ENCODE data around the gene UNC119B. TPM values are rescaled to one million over a fixed set of nuclear protein-coding genes. Genes with fewer than 3 reads are reported as not detected.

The UNC119B gene
- total and polyA plus RNA-seq, 2 of the 4 experiments (the other 2 are of a cell fraction) = 8.4 to 21.6 TPM

DNA sequence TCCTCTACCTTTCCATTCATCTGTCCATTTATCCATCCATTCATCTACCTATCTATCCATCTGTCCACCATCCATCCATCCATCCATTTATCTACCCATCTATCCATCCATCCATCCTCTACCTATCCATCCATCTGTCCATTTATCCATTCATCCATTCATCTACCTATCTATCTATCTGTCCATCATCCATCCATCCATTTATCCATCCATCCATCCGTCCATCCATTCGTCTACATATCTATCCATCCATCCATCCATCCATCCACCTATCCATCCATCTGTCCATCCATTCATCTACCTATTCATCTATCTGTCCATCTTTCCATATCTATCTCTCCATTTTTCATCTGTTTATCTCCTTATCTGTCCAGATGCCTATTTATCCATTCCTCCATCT lies 48.8 kb upstream of the UNC119B start:
- POLR2A ChIA-PET (ENCODE audit: unreplicated experiment) = no interaction called here
- dilution Hi-C loops (cut with HindIII; ENCODE audit: low sequenced_read_pairs, unreplicated experiment) = no loop called here

More for the DNA sequence above, 48.8 kb upstream of the UNC119B start:
- Histone ChIP-seq H3K9me3 (ENCODE audit: control insufficient read depth, insufficient read depth, low read length) (no peaks in the 10 kb centered on the region), H3K9me1 (ENCODE audit: insufficient read depth, low read length) (no peaks in the 10 kb centered on the region), H3K23ac (ENCODE audit: low read depth, low read length) (no peak overlapping the region), H3K9ac (ENCODE audit: low read depth, low read length) (no peak overlapping the region), H4K91ac (ENCODE audit: insufficient read depth, low read depth, low read length) (no peak overlapping the region), H2AK9ac (replicated peaks; ENCODE audit: low read depth, low read length, poor library complexity) (no peak overlapping the region), H4K8ac (ENCODE audit: low read depth in 2 of 2, low read length in 2 of 2) (no peak overlapping the region), H3K18ac (ENCODE audit: low read depth, low read length) (no peak overlapping the region), H3K14ac (replicated peaks; ENCODE audit: low read depth, low read length) (no peak overlapping the region), H3K4ac (ENCODE audit: low read depth, low read length) (no peak overlapping the region), H3K27me3 (ENCODE audit: control insufficient read depth, insufficient read depth, low read length) (peaks cover 29% of the 10 kb centered on the region), H2BK20ac (ENCODE audit: low read depth, low read length) (no peak overlapping the region), H3K56ac (ENCODE audit: extremely low read depth, insufficient read depth, low read length) (no peak overlapping the region), H4K20me1 (ENCODE audit: insufficient read depth, low read length) (no peaks in the 10 kb centered on the region), H2BK15ac (ENCODE audit: low read depth, low read length) (no peak overlapping the region), H4K5ac (ENCODE audit: low read depth, low read length) (no peak overlapping the region), H2AFZ (replicated peaks; ENCODE audit: low read length, poor library complexity) (no peak overlapping the region), H3K27ac (ENCODE audit: insufficient read depth, low read length) (no peak overlapping the region), H2BK120ac (ENCODE audit: low read depth, low read length) (no peak overlapping the region), H2BK5ac (ENCODE audit: low read depth, low read length, poor library complexity, severe bottlenecking) (no peak overlapping the region), H2AK5ac (ENCODE audit: low read depth, low read length) (no peak overlapping the region), H3K79me1 (ENCODE audit: low read depth in 1 of 2, low read length in 2 of 2) (no peaks in the 10 kb centered on the region), H3K4me3 (ENCODE audit: insufficient read depth, low read depth, low read length) (no peak overlapping the region), H3K36me3 (ENCODE audit: control insufficient read depth, insufficient read depth, low read length) (no peaks in the 10 kb centered on the region), H3K4me1 (ENCODE audit: control insufficient read depth, insufficient read depth, low read length) (no peaks in the 10 kb centered on the region), H3K4me2 (ENCODE audit: low read depth, low read length) (no peak overlapping the region)
- intact Hi-C loops (cut with micrococcal nuclease) (no loop called here), in situ Hi-C loops (cut with MboI; ENCODE audit: low sequenced_read_pairs) (no loop called here)
- CTCF ChIA-PET = no interaction called here
- no peak for TF ChIP-seq RCOR1 (IDR thresholded peaks at IDR 0.05; ENCODE audit: insufficient replicate concordance, low read length)
- no peak for TF ChIP-seq NFE2L2 (IDR thresholded peaks at IDR 0.05; ENCODE audit: low read depth, low read length)
- TF ChIP-seq RFX5 (IDR thresholded peaks at IDR 0.05; ENCODE audit: low read depth, low read length) = no peak
- no peak for TF ChIP-seq POLR2A (IDR thresholded peaks at IDR 0.05; ENCODE audit: low read depth, low read length)
- no peak for TF ChIP-seq CEBPB (IDR thresholded peaks at IDR 0.05; ENCODE audit: low read depth, low read length)
- TF ChIP-seq, protein P1, sequence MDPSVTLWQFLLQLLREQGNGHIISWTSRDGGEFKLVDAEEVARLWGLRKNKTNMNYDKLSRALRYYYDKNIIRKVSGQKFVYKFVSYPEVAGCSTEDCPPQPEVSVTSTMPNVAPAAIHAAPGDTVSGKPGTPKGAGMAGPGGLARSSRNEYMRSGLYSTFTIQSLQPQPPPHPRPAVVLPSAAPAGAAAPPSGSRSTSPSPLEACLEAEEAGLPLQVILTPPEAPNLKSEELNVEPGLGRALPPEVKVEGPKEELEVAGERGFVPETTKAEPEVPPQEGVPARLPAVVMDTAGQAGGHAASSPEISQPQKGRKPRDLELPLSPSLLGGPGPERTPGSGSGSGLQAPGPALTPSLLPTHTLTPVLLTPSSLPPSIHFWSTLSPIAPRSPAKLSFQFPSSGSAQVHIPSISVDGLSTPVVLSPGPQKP (IDR thresholded peaks at IDR 0.05; ENCODE audit: borderline replicate concordance, low read depth, low read length) = no peak
- no peak for TF ChIP-seq MAZ (IDR thresholded peaks at IDR 0.05; ENCODE audit: borderline replicate concordance, low read depth, low read length)
- TF ChIP-seq FOS (IDR thresholded peaks at IDR 0.05; ENCODE audit: low read depth, low read length) = no peak
- TF ChIP-seq, protein P2, sequence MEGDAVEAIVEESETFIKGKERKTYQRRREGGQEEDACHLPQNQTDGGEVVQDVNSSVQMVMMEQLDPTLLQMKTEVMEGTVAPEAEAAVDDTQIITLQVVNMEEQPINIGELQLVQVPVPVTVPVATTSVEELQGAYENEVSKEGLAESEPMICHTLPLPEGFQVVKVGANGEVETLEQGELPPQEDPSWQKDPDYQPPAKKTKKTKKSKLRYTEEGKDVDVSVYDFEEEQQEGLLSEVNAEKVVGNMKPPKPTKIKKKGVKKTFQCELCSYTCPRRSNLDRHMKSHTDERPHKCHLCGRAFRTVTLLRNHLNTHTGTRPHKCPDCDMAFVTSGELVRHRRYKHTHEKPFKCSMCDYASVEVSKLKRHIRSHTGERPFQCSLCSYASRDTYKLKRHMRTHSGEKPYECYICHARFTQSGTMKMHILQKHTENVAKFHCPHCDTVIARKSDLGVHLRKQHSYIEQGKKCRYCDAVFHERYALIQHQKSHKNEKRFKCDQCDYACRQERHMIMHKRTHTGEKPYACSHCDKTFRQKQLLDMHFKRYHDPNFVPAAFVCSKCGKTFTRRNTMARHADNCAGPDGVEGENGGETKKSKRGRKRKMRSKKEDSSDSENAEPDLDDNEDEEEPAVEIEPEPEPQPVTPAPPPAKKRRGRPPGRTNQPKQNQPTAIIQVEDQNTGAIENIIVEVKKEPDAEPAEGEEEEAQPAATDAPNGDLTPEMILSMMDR (conservative IDR thresholded peaks at IDR 0.05; ENCODE audit: low read depth, low read length) = no peak
- TF ChIP-seq CHD1 (IDR thresholded peaks at IDR 0.05; ENCODE audit: low read depth, low read length) = no peak
- DNase-seq (no peak), ATAC-seq (ENCODE audit: low read depth) (no peak)
- 21% methylated on average over 2 of the region's 2 CpGs; no CpG with 5 or more reads in 1 of the 2 experiments for WGBS, 2 experiments (ENCODE audit: extremely low coverage in 2 of 2, insufficient read length in 1 of 2)
- BruUV-seq (replicated peaks) = no TSS peak

Data from IMR-90 (cell line).